HepG2 (cell line): ENCODE data around the gene TLCD1. TPM values are rescaled to one million over a fixed set of nuclear protein-coding genes. Genes with fewer than 3 reads are reported as not detected.

Experiments used
- KAT2B ChIP-seq: fragments of 150-350 bp; IDR thresholded peaks from 2 replicates; pipeline ENCODE4 v1.6.1; 2014; ENCODE audit warnings: low read depth, low read length, borderline replicate concordance
- RBAK ChIP-seq: sonication (generic); formaldehyde crosslinking; IDR thresholded peaks from 2 replicates; pipeline ENCODE4 v1.5.1; 2020; ENCODE audit warnings: mild to moderate bottlenecking, missing genetic modification reagents
- STAT5B ChIP-seq: sonication (generic); formaldehyde crosslinking; IDR thresholded peaks from 2 replicates; pipeline ENCODE4 v1.4.0; 2020; ENCODE audit warnings: missing genetic modification reagents
- SUZ12 ChIP-seq: fragments of 150-350 bp; IDR thresholded peaks from 2 replicates; pipeline ENCODE4 v1.6.1; 2014; ENCODE audit warnings: low read depth, low read length
- ZFP62 ChIP-seq: sonication (generic); formaldehyde crosslinking; IDR thresholded peaks from 2 replicates; pipeline ENCODE4 v1.4.0; 2020; ENCODE audit warnings: missing genetic modification reagents
- ZKSCAN1 ChIP-seq: fragments of 150-350 bp; IDR thresholded peaks from 2 replicates; pipeline ENCODE4 v1.6.1; 2014; ENCODE audit warnings: low read length
- ZMAT5 ChIP-seq: sonication (generic); formaldehyde crosslinking; IDR thresholded peaks from 2 replicates; pipeline ENCODE4 v1.5.0; 2020; ENCODE audit warnings: mild to moderate bottlenecking, low read depth, missing genetic modification reagents, borderline replicate concordance
- ZNF256 ChIP-seq: sonication (generic); formaldehyde crosslinking; conservative IDR thresholded peaks from 2 replicates; pipeline ENCODE4 v1.4.0; 2020; ENCODE audit warnings: missing genetic modification reagents
- ZNF383 ChIP-seq: sonication (generic); formaldehyde crosslinking; IDR thresholded peaks from 2 replicates; pipeline ENCODE4 v1.4.0; 2020; ENCODE audit warnings: missing genetic modification reagents, mild to moderate bottlenecking, borderline replicate concordance
- ZNF44 ChIP-seq: sonication (generic); formaldehyde crosslinking; IDR thresholded peaks from 2 replicates; pipeline ENCODE4 v1.5.1; 2020; ENCODE audit warnings: mild to moderate bottlenecking, missing genetic modification reagents
- ZNF549 ChIP-seq: sonication (generic); formaldehyde crosslinking; IDR thresholded peaks from 2 replicates; pipeline ENCODE4 v1.5.0; 2020; ENCODE audit warnings: missing genetic modification reagents
- ZNF652 ChIP-seq: IDR thresholded peaks from 2 replicates; pipeline ENCODE4 v1.6.1; 2016; ENCODE audit warnings: low read depth, borderline replicate concordance
- ZNF775 ChIP-seq: sonication (generic); formaldehyde crosslinking; IDR thresholded peaks from 2 replicates; pipeline ENCODE4 v1.4.0; 2020; ENCODE audit warnings: missing genetic modification reagents, mild to moderate bottlenecking, moderate library complexity, borderline replicate concordance
- polyA plus RNA-seq, 8 experiments: library from polyadenylated mRNA; depleted of rRNA in 3 of 8; stranded (reverse) in 7 of 8; unstranded in 1 of 8; fragments of >200 nt; fragmentation: Illumina TruSeq in 4 of 8; extraction: Trizol in 4 of 8; gene quantifications; 2 replicates each; pipeline versions ENCODE4 v1.2.1 to v1.2.3, GENCODE V29; 2011 to 2016; ENCODE audit warnings: low read depth in 4 of 8, missing spikeins in 1 of 8, mixed read lengths in 1 of 8; ENCODE audit not compliant: insufficient read depth in 1 of 8
- total RNA-seq, 5 experiments: library from RNA; depleted of rRNA; stranded (reverse); fragments of >200 nt; fragmentation: Illumina TruSeq; extraction: Trizol; gene quantifications; 2 replicates each; pipeline ENCODE4 v1.2.3, GENCODE V29; 2016; ENCODE audit warnings: low read depth in 1 of 5
- TF ChIP-seq, protein P1 (sequence below): sonication (generic); formaldehyde crosslinking; IDR thresholded peaks from 2 replicates; pipeline ENCODE4 v1.4.0; 2020; ENCODE audit warnings: missing genetic modification reagents
- TF ChIP-seq, protein P2 (sequence below): sonication (generic); formaldehyde crosslinking; IDR thresholded peaks from 2 replicates; pipeline ENCODE4 v1.4.0; 2020; ENCODE audit warnings: missing genetic modification reagents

Gene TLCD1
- total and polyA plus RNA-seq, 2 of the 13 experiments (the other 11 are each of a cell fraction or from before 2014, with no cell fraction given): 14.9 to 19.6 TPM

- TF ChIP-seq, protein P1, sequence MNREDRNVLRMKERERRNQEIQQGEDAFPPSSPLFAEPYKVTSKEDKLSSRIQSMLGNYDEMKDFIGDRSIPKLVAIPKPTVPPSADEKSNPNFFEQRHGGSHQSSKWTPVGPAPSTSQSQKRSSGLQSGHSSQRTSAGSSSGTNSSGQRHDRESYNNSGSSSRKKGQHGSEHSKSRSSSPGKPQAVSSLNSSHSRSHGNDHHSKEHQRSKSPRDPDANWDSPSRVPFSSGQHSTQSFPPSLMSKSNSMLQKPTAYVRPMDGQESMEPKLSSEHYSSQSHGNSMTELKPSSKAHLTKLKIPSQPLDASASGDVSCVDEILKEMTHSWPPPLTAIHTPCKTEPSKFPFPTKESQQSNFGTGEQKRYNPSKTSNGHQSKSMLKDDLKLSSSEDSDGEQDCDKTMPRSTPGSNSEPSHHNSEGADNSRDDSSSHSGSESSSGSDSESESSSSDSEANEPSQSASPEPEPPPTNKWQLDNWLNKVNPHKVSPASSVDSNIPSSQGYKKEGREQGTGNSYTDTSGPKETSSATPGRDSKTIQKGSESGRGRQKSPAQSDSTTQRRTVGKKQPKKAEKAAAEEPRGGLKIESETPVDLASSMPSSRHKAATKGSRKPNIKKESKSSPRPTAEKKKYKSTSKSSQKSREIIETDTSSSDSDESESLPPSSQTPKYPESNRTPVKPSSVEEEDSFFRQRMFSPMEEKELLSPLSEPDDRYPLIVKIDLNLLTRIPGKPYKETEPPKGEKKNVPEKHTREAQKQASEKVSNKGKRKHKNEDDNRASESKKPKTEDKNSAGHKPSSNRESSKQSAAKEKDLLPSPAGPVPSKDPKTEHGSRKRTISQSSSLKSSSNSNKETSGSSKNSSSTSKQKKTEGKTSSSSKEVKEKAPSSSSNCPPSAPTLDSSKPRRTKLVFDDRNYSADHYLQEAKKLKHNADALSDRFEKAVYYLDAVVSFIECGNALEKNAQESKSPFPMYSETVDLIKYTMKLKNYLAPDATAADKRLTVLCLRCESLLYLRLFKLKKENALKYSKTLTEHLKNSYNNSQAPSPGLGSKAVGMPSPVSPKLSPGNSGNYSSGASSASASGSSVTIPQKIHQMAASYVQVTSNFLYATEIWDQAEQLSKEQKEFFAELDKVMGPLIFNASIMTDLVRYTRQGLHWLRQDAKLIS (CRISPR knock-in tag): 0 out of 2 replicates have a peak, but pooled peaks have one; percentile 77
- no peak for TF ChIP-seq ZNF549 (CRISPR knock-in tag)
- TF ChIP-seq ZNF383: no peak
- TF ChIP-seq STAT5B (CRISPR knock-in tag): no peak
- TF ChIP-seq ZNF775 (CRISPR knock-in tag): no peak
- TF ChIP-seq KAT2B: no peak
- no peak for TF ChIP-seq SUZ12
- TF ChIP-seq ZFP62 (CRISPR knock-in tag): no peak
- TF ChIP-seq RBAK (CRISPR knock-in tag): no peak
- TF ChIP-seq ZNF652 (CRISPR knock-in tag): peak; percentile 41; the same call in 1 of the 2 replicates
- no peak for TF ChIP-seq ZKSCAN1
- TF ChIP-seq ZMAT5 (CRISPR knock-in tag): no peak
- TF ChIP-seq, protein P2, sequence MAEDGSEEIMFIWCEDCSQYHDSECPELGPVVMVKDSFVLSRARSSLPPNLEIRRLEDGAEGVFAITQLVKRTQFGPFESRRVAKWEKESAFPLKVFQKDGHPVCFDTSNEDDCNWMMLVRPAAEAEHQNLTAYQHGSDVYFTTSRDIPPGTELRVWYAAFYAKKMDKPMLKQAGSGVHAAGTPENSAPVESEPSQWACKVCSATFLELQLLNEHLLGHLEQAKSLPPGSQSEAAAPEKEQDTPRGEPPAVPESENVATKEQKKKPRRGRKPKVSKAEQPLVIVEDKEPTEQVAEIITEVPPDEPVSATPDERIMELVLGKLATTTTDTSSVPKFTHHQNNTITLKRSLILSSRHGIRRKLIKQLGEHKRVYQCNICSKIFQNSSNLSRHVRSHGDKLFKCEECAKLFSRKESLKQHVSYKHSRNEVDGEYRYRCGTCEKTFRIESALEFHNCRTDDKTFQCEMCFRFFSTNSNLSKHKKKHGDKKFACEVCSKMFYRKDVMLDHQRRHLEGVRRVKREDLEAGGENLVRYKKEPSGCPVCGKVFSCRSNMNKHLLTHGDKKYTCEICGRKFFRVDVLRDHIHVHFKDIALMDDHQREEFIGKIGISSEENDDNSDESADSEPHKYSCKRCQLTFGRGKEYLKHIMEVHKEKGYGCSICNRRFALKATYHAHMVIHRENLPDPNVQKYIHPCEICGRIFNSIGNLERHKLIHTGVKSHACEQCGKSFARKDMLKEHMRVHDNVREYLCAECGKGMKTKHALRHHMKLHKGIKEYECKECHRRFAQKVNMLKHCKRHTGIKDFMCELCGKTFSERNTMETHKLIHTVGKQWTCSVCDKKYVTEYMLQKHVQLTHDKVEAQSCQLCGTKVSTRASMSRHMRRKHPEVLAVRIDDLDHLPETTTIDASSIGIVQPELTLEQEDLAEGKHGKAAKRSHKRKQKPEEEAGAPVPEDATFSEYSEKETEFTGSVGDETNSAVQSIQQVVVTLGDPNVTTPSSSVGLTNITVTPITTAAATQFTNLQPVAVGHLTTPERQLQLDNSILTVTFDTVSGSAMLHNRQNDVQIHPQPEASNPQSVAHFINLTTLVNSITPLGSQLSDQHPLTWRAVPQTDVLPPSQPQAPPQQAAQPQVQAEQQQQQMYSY (CRISPR knock-in tag): no peak
- TF ChIP-seq ZNF256 (CRISPR knock-in tag): no peak
- no peak for TF ChIP-seq ZNF44 (CRISPR knock-in tag)
Measured at GRCh38 chr17:28750178-28751047, 24.4 kb upstream of the TLCD1 start (continued).
